ENCODE results near the gene UBAC1.

UBAC1 gene

DNA sequence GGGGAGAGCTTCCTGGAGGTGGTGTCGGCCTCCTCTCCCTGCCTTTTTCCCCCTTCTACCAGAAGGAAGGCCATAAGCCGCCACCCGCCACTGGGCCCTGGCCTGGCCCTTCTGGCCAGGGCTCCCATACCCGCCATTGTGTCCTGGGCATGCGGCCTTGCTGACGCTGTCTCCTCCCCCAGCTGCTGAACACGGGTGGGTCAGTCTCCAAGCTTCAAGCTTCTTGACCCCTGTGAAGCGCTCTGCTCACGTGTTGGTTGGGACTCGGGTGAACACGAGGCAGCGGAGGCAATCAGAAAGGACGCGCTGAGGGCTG lies 24.2 kb upstream of the UBAC1 start:
- no peaks in the 10 kb centered on the region for H3K9me2 ChIP-seq (replicated peaks; ENCODE audit: low read depth, low read length)
- no peaks in the 10 kb centered on the region for H3K27me3 ChIP-seq (ENCODE audit: insufficient read depth, low read length, poor library complexity, severe bottlenecking)
- peaks cover 4% of the 10 kb centered on the region; the same call in 1 of the 2 replicates for H3K79me2 ChIP-seq (ENCODE audit: insufficient read depth, low read length)
- H3K4me1 ChIP-seq (ENCODE audit: insufficient read depth, low read length, poor library complexity, severe bottlenecking) = peaks cover 29% of the 10 kb centered on the region
- no peak overlapping the region for H3K9ac ChIP-seq (ENCODE audit: low read depth, low read length, poor library complexity, severe bottlenecking)
- no peak overlapping the region for H3K4me2 ChIP-seq (ENCODE audit: low read depth, low read length, poor library complexity, severe bottlenecking)
- no peaks in the 10 kb centered on the region for H3K36me3 ChIP-seq (ENCODE audit: insufficient read depth, low read length)
- H3F3A ChIP-seq (ENCODE audit: low read depth) = no peaks in the 10 kb centered on the region
- H3K4me3 ChIP-seq (ENCODE audit: low read length, poor library complexity, severe bottlenecking) = no peak overlapping the region
- no peak overlapping the region for H2AFZ ChIP-seq (ENCODE audit: low read length)
- no peaks in the 10 kb centered on the region for H3K9me3 ChIP-seq (ENCODE audit: insufficient read depth, low read depth, low read length)
- no peaks in the 10 kb centered on the region for H4K20me1 ChIP-seq (ENCODE audit: insufficient read depth, low read length, poor library complexity, severe bottlenecking)
- TF ChIP-seq EZH2phosphoT487 (IDR thresholded peaks at IDR 0.05; ENCODE audit: borderline replicate concordance) = no peak
- TF ChIP-seq, protein P1, sequence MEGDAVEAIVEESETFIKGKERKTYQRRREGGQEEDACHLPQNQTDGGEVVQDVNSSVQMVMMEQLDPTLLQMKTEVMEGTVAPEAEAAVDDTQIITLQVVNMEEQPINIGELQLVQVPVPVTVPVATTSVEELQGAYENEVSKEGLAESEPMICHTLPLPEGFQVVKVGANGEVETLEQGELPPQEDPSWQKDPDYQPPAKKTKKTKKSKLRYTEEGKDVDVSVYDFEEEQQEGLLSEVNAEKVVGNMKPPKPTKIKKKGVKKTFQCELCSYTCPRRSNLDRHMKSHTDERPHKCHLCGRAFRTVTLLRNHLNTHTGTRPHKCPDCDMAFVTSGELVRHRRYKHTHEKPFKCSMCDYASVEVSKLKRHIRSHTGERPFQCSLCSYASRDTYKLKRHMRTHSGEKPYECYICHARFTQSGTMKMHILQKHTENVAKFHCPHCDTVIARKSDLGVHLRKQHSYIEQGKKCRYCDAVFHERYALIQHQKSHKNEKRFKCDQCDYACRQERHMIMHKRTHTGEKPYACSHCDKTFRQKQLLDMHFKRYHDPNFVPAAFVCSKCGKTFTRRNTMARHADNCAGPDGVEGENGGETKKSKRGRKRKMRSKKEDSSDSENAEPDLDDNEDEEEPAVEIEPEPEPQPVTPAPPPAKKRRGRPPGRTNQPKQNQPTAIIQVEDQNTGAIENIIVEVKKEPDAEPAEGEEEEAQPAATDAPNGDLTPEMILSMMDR (conservative IDR thresholded peaks at IDR 0.05; ENCODE audit: low read length) = no peak

DNA sequence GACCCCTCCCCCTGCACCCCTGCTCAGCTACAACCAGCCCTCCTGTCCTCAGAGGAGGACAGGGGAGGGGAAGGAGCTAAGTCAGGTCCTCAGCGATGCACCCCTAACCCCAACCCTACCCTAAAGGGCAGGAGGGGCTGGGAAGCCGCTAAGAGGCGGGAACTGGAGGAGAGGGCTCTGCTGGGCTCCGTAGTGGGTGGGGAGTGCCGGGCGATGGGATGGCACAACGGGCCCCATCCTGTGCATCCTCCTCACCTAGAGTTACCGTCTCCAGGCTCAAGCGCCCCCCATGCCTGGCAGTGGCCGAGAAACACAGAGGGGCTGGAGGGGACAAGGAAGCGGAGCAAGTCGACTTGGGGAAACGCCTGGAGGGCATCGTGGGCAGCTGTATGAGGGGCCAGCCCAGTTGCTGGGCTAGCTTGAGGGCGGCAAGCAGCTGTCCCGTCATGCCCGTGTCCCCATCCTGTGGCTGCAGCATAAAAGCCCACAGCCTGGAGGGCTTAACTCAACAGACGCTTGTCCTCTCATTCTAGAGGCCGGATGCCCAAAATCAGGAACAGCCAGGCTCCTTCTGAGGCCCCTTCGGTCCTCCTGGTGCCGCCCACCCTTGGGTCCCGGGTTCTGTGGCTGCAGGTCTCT lies 23.0 kb upstream of the UBAC1 start:
- TF ChIP-seq EZH2phosphoT487 (IDR thresholded peaks at IDR 0.05; ENCODE audit: borderline replicate concordance) = no peak
- TF ChIP-seq, protein P1 (conservative IDR thresholded peaks at IDR 0.05; ENCODE audit: low read length) = no peak
- H3K36me3 ChIP-seq (ENCODE audit: insufficient read depth, low read length) = no peaks in the 10 kb centered on the region
- no peak overlapping the region for H2AFZ ChIP-seq (ENCODE audit: low read length)
- H3K4me2 ChIP-seq (ENCODE audit: low read depth, low read length, poor library complexity, severe bottlenecking) = peak overlapping the region; percentile 15
- no peak overlapping the region for H3K4me3 ChIP-seq (ENCODE audit: low read length, poor library complexity, severe bottlenecking)
- H3K27me3 ChIP-seq (ENCODE audit: insufficient read depth, low read length, poor library complexity, severe bottlenecking) = no peaks in the 10 kb centered on the region
- H3K4me1 ChIP-seq (ENCODE audit: insufficient read depth, low read length, poor library complexity, severe bottlenecking) = peaks cover 36% of the 10 kb centered on the region
- 0 out of 2 replicates have a peak, but pooled peaks cover 2% of the 10 kb centered on the region for H3F3A ChIP-seq (ENCODE audit: low read depth)
- H3K9me3 ChIP-seq (ENCODE audit: insufficient read depth, low read depth, low read length) = no peaks in the 10 kb centered on the region
- H3K79me2 ChIP-seq (ENCODE audit: insufficient read depth, low read length) = peaks cover 7% of the 10 kb centered on the region; the same call in 1 of the 2 replicates
- no peaks in the 10 kb centered on the region for H4K20me1 ChIP-seq (ENCODE audit: insufficient read depth, low read length, poor library complexity, severe bottlenecking)
- H3K9ac ChIP-seq (ENCODE audit: low read depth, low read length, poor library complexity, severe bottlenecking) = peak overlapping the region; percentile 25
- no peaks in the 10 kb centered on the region for H3K9me2 ChIP-seq (replicated peaks; ENCODE audit: low read depth, low read length)

DNA sequence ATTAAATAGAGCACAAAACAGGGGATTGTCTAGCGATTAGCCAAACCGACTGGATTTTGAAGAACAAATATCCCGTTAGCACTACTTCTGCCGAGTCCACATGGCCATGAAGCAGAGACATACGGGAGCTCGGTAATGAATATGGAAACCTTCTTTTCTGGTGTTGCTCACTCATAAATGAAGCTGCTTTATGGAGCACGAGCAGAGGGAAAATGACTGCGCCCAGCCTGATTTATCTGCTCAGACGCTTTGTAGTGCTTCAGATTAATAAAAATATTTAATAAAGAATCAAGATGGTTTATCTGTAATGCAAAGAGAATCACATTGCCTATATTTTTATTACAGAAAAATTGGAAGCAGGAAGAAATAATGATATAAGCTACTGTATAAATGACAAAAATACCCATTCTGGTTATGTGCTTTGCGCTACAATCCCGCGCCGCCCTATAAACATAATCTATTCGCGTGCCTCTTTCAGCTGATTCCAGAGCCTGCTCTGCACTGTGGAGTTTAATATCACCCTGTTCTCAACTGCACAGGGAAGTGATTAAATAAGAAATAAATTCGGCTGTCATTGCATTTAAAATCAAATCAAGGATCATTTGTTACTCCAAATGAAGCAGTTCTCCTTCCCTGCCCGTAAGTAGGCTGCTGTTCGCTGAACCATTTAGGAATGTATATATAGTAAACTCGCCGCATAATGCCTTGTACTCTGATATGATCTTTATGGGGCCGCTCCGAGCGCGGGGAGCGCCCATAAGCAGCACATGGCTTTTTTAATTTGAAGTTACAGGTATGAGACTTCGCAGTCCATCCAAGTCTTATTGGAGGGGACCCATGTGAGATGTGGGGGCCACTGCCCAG lies 22.3 kb upstream of the UBAC1 start:
- Histone ChIP-seq H3K36me3 (ENCODE audit: insufficient read depth, low read length) (no peaks in the 10 kb centered on the region), H3K9me3 (ENCODE audit: insufficient read depth, low read depth, low read length) (no peaks in the 10 kb centered on the region), H3K4me3 (ENCODE audit: low read length, poor library complexity, severe bottlenecking) (no peak overlapping the region), H3K4me2 (ENCODE audit: low read depth, low read length, poor library complexity, severe bottlenecking) (peak overlapping the region; percentile 15), H3K9me2 (replicated peaks; ENCODE audit: low read depth, low read length) (no peaks in the 10 kb centered on the region), H3F3A (ENCODE audit: low read depth) (peaks cover 8% of the 10 kb centered on the region), H3K79me2 (ENCODE audit: insufficient read depth, low read length) (peaks cover 7% of the 10 kb centered on the region; the same call in 1 of the 2 replicates), H3K4me1 (ENCODE audit: insufficient read depth, low read length, poor library complexity, severe bottlenecking) (peaks cover 40% of the 10 kb centered on the region), H3K27me3 (ENCODE audit: insufficient read depth, low read length, poor library complexity, severe bottlenecking) (no peaks in the 10 kb centered on the region), H2AFZ (ENCODE audit: low read length) (no peak overlapping the region), H4K20me1 (ENCODE audit: insufficient read depth, low read length, poor library complexity, severe bottlenecking) (no peaks in the 10 kb centered on the region), H3K9ac (ENCODE audit: low read depth, low read length, poor library complexity, severe bottlenecking) (peak overlapping the region; percentile 25)
- no peak for TF ChIP-seq EZH2phosphoT487 (IDR thresholded peaks at IDR 0.05; ENCODE audit: borderline replicate concordance)
- TF ChIP-seq, protein P1 (conservative IDR thresholded peaks at IDR 0.05; ENCODE audit: low read length) = no peak

Data from Loucy (cell line).